ENCODE results near the gene TNXB.

TNXB gene

DNA sequence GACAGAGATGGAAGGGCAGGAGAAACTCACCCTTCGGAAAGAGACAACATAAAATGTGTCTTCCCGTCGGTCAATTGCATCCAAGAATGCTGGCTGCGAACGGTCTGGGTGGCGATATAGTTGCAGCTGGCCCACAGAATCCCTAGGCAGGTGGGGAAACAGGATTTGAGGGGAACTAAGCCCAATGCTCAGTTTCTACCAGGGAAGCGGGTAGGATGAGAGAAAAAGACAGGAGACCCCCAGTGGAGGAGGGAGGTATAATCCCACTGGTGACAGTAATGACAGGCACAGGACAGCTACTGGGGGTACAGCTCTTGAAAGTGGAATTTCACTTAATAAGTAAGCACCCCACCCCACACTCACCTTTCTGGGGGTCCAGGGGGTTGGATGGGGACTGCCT, 7.5 kb upstream of the TNXB start:
- Histone ChIP-seq H3K4me3 (ENCODE audit: low read depth, low read length, poor library complexity, severe bottlenecking) (no peak overlapping the region), H3K4me2 (ENCODE audit: low read length) (no peak overlapping the region), H2AFZ (ENCODE audit: low read length) (no peak overlapping the region), H4K20me1 (ENCODE audit: insufficient read depth, low read length) (no peaks in the 10 kb centered on the region), H3K4me1 (ENCODE audit: insufficient read depth, low read length, severe bottlenecking) (no peaks in the 10 kb centered on the region), H3F3A (ENCODE audit: insufficient read depth, low read length) (no peaks in the 10 kb centered on the region), H3K9ac (ENCODE audit: low read length) (no peak overlapping the region), H3K27me3 (ENCODE audit: insufficient read depth, low read length) (no peaks in the 10 kb centered on the region), H3K9me2 (ENCODE audit: low read depth, low read length) (no peaks in the 10 kb centered on the region), H3K79me2 (ENCODE audit: insufficient read depth, low read length) (no peaks in the 10 kb centered on the region), H3K27ac (ENCODE audit: low read depth, low read length, poor library complexity, severe bottlenecking) (no peak overlapping the region), H3K9me3 (ENCODE audit: low read length) (no peaks in the 10 kb centered on the region), H3K36me3 (ENCODE audit: insufficient read depth, low read length) (peaks cover 64% of the 10 kb centered on the region)
- TF ChIP-seq, protein P1, sequence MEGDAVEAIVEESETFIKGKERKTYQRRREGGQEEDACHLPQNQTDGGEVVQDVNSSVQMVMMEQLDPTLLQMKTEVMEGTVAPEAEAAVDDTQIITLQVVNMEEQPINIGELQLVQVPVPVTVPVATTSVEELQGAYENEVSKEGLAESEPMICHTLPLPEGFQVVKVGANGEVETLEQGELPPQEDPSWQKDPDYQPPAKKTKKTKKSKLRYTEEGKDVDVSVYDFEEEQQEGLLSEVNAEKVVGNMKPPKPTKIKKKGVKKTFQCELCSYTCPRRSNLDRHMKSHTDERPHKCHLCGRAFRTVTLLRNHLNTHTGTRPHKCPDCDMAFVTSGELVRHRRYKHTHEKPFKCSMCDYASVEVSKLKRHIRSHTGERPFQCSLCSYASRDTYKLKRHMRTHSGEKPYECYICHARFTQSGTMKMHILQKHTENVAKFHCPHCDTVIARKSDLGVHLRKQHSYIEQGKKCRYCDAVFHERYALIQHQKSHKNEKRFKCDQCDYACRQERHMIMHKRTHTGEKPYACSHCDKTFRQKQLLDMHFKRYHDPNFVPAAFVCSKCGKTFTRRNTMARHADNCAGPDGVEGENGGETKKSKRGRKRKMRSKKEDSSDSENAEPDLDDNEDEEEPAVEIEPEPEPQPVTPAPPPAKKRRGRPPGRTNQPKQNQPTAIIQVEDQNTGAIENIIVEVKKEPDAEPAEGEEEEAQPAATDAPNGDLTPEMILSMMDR (IDR thresholded peaks at IDR 0.05; ENCODE audit: low read length): peak; percentile 47
- TF ChIP-seq EZH2 (IDR thresholded peaks at IDR 0.05; ENCODE audit: borderline replicate concordance, low read length): no peak

DNA sequence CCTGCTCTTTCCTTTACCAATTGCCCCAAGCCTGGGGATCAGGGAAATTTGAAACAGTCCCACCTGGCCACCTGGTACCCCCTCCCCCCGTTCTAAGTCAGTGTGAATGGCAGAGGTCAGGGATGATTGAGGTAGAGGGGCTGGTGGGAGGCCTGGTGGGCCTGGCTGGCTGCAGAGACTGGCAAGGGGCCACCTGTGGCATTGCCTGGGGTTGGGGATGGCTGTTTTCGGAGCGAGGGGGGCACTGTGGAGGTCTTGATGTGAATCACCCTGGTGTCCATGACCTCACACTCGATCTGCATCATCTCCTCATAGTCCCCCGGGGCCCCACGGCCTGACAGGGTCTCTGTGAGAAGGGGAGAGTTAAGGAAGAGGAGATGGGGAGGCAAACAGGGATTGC, 6.5 kb upstream of the TNXB start:
- H3K79me2 ChIP-seq (ENCODE audit: insufficient read depth, low read length): no peaks in the 10 kb centered on the region
- peaks cover 53% of the 10 kb centered on the region for H3K36me3 ChIP-seq (ENCODE audit: insufficient read depth, low read length)
- no peak overlapping the region for H3K9ac ChIP-seq (ENCODE audit: low read length)
- H3K9me3 ChIP-seq (ENCODE audit: low read length): no peaks in the 10 kb centered on the region
- no peaks in the 10 kb centered on the region for H3K9me2 ChIP-seq (ENCODE audit: low read depth, low read length)
- no peak for TF ChIP-seq EZH2 (IDR thresholded peaks at IDR 0.05; ENCODE audit: borderline replicate concordance, low read length)
- TF ChIP-seq, protein P1 (IDR thresholded peaks at IDR 0.05; ENCODE audit: low read length): no peak
- H3K4me1 ChIP-seq (ENCODE audit: insufficient read depth, low read length, severe bottlenecking): no peaks in the 10 kb centered on the region
- no peaks in the 10 kb centered on the region for H3K27me3 ChIP-seq (ENCODE audit: insufficient read depth, low read length)
- no peak overlapping the region for H3K27ac ChIP-seq (ENCODE audit: low read depth, low read length, poor library complexity, severe bottlenecking)
- no peak overlapping the region for H3K4me3 ChIP-seq (ENCODE audit: low read depth, low read length, poor library complexity, severe bottlenecking)
- H4K20me1 ChIP-seq (ENCODE audit: insufficient read depth, low read length): no peaks in the 10 kb centered on the region
- no peak overlapping the region for H2AFZ ChIP-seq (ENCODE audit: low read length)
- no peaks in the 10 kb centered on the region for H3F3A ChIP-seq (ENCODE audit: insufficient read depth, low read length)
- no peak overlapping the region for H3K4me2 ChIP-seq (ENCODE audit: low read length)

DNA sequence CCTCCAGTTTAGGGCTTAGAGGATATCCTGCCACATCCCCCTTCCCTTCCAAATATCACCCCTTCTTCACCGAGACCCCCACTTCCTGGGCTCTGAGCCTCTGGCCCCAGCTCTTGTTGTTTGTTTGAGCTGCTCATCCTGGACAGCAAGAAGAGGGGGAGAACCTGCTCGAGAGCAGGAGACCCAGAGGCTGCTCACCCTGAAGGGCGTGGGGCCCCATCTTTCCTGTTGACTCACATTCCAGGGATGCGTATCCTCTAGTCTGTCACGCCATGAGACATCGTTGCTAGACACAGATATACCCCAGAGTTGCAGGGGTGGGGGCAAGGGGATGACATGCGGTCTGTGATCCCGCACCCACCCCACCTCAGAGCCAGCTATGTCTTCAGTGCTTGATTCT, 5.7 kb upstream of the TNXB start:
- Histone ChIP-seq H3K36me3 (ENCODE audit: insufficient read depth, low read length) (peaks cover 48% of the 10 kb centered on the region), H3K4me2 (ENCODE audit: low read length) (no peak overlapping the region), H2AFZ (ENCODE audit: low read length) (no peak overlapping the region), H3K4me1 (ENCODE audit: insufficient read depth, low read length, severe bottlenecking) (no peaks in the 10 kb centered on the region), H3K27ac (ENCODE audit: low read depth, low read length, poor library complexity, severe bottlenecking) (no peak overlapping the region), H3K9me2 (ENCODE audit: low read depth, low read length) (no peaks in the 10 kb centered on the region), H3K27me3 (ENCODE audit: insufficient read depth, low read length) (no peaks in the 10 kb centered on the region), H3K9ac (ENCODE audit: low read length) (no peak overlapping the region), H3K9me3 (ENCODE audit: low read length) (no peaks in the 10 kb centered on the region), H4K20me1 (ENCODE audit: insufficient read depth, low read length) (no peaks in the 10 kb centered on the region), H3F3A (ENCODE audit: insufficient read depth, low read length) (no peaks in the 10 kb centered on the region), H3K79me2 (ENCODE audit: insufficient read depth, low read length) (no peaks in the 10 kb centered on the region), H3K4me3 (ENCODE audit: low read depth, low read length, poor library complexity, severe bottlenecking) (no peak overlapping the region)
- TF ChIP-seq EZH2 (IDR thresholded peaks at IDR 0.05; ENCODE audit: borderline replicate concordance, low read length): no peak
- TF ChIP-seq, protein P1 (IDR thresholded peaks at IDR 0.05; ENCODE audit: low read length): no peak
